RPMI8226 (cell line): ENCODE results near the gene TYW1B.
"Not testable (repeated sequence)": the region's sequence is repeated elsewhere in the genome, so short reads cannot be mapped to it uniquely, and the experiment has no call there.

Source experiments
- DNase-seq: peaks from one replicate; pipeline ENCODE4 v3.0.0-alpha.2; 2015

The TYW1B gene

DNA sequence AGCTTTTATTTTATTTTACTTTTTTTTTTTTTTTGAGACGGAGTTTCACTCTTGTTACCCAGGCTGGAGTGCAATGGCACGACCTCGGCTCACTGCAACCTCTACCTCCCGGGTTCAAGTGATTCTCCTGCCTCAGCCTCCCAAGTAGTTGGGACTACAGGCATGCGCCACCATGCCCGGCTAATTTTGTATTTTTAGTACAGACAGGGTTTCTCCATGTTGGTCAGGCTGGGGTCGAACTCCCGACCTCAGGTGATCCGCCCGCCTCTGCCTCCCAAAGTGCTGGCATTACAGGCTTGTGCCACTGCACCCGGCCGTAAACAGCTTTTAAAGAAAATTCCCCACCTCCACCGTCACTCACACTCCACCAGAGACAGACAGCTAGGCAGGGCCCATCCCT, 19.5 kb downstream of the TYW1B start:
- not testable (repeated sequence) for DNase-seq

- not testable (repeated sequence) for DNase-seq
These were observed 21.1 kb downstream of the TYW1B start for GRCh38 chr7:72806851-72807250.

GRCh38 chr7:72805526-72806494, 22.2 kb downstream of the TYW1B start:
- DNase-seq: no peak

DNA sequence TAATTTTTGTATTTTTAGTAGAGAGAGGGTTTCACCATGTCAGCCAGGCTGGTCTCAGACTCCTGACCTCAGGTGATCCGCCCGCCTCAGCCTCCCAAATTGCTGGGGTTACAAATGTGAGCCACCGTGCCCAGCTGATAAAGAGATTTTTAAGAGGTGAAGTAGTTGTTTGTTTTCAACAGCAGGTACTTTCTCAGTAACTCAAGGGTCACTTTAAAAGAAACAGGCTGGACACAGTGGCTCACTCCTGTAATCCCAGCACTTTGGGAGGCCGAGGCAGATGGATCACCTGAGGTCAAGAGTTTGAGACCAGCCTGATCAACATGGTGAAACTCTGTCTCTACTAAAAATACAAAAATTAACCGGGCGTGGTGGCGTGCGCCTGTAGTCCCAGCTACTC, 24.2 kb downstream of the TYW1B start:
- DNase-seq: not testable (repeated sequence)

GRCh38 chr7:72801564-72801963, 26.4 kb downstream of the TYW1B start:
- not testable (repeated sequence) for DNase-seq

- DNase-seq: not testable (repeated sequence)
These were observed 32.6 kb downstream of the TYW1B start for GRCh38 chr7:72795401-72795800.

- no peak for DNase-seq
These were observed 34.2 kb downstream of the TYW1B start for GRCh38 chr7:72793791-72794190.

- not testable (repeated sequence) for DNase-seq
These were observed 37.3 kb downstream of the TYW1B start for GRCh38 chr7:72790698-72791060.

DNA sequence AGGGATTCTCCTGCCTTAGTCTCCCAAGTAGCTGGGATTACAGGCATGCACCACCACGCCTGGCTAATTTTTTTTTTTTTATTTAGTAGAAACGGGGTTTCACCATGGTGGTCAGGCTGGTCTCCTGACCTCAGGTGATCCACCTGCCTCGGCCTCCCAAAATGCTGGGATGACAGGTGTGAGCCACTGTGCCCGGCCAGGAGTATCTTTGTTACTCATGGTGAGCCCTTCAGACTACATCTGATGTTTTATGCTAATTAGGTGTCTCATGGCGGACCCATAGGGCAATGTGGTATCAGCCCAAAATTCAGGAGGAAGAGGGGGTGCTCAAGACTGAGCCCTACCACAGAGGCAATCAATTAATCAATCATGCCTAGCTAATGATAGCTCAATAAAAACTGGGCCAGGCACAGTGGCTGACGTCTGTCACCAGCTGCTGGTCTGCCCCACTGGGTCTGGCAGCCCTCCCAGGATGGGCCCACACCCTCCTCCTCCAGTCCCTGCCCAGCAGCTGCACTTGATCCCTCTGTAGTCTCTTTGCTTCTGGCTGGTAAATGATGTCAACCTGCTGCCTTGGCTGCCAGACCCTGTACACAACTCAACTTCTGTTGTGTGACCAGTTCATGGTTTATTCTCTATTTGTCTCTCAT, 37.8 kb downstream of the TYW1B start:
- not testable (repeated sequence) for DNase-seq

DNA sequence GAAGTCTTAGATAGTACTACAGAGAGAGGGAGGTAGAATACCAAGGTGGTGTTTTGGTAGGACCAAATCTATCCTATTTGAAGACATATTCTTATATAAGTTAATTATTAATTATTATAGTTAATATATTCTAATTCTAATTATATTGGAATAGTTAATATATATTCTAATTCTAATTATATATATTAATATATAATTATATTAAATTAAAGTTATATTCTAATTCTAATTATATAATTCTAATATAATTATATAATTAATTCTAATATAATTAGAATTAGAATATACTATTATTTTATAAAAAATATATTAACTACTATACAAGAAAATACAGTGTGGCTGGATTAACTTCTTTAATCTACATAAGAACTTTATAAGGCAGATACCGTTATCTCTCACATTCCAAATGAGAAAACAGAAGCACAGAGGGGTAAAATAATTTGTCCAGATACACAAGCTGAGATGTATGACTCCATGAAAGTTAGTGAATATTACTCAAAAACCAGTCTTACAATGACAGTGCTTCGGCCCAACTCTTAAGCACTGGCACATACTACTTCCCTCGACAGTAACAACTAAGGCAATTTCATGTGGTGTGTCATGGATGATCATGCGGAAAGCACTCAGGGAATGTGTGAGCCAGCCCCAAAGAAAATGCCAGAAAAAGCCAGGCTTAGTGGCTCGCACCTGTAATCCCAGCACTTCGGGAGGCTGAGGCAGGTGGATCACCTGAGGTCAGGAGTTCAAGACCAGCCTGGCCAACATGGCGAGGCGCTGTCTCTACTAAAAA, 42.6 kb downstream of the TYW1B start:
- no peak for DNase-seq

- DNase-seq: not testable (repeated sequence)
These were observed 44.2 kb downstream of the TYW1B start for GRCh38 chr7:72783601-72784370.

DNA sequence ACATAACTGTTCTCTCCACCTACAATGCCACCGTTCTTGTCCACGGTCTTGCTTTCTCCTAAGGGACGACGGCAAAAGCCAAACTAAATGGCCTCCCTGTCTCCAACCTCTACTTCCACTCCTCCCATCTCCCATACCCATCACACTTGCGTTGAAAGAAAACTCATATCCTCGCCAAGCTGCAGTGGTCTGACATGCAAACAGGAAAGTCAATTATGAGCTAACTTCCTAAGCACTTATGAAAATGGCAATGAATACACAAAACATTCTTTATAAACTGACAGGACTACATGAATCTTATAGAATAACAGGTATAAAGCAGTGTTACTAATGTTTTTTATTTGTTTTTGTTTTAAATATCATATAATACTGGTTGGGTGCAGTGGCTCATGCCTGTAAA, 46.4 kb downstream of the TYW1B start:
- no peak for DNase-seq

- no peak for DNase-seq
These were observed 46.8 kb downstream of the TYW1B start for GRCh38 chr7:72781161-72781560.

- not testable (repeated sequence) for DNase-seq
These were observed 47.6 kb downstream of the TYW1B start for GRCh38 chr7:72780289-72780894.

DNA sequence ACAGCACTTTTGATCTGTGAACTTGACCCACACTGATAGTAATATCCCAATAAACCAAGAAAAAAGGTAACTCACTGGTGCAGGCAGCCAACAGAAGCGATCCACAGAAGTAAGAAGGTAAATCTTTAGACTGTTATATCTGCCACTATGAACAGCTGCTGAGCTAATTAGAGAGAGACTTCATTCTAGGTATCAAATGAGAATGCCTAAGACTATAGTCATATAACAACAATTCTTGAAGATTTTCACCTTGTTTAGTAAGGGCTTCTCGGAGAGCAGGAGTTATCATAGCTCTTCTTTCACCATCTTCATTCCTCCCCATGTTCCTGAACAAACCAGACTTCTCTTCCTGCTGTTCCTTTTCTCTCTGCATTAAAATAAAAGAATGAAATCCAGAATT, 50.8 kb downstream of the TYW1B start:
- DNase-seq: not testable (repeated sequence)

DNA sequence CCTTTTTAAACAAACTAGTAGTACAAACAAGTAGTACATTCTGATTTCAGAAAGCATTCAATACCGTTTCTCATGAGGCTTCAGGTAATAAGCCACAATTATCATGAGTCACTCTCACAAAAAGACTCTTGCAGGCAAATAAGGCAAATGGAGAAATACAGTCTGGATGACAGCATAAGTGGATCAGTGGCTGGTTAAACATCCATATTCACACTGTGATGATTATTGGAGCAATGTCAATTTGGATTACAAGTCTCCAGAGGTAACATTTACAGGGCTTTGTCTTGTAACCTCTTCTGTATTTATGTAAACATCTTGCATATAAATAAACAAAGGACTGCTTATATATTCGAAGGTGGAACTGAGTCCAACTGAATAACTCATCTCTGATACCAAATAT, 55.4 kb downstream of the TYW1B start:
- not testable (repeated sequence) for DNase-seq

DNA sequence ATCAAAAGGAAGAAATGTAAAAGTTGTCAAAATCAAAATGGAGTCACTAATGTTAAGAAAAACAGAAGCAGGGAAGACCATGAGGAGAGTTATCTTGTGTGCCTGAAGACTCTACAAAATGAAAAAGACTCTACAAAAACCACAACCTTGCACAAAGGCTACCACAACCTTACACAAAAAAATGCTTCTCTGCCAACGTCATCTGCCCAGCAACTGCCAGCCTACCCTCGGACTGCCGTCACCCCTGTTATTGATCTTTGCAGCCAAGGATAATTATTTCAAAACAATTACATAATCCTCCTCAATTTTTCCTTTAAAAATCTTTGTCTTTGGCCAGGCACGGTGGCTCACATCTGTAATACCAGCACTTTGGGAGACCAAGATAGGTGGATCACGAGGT, 61.0 kb downstream of the TYW1B start:
- not testable (repeated sequence) for DNase-seq

DNA sequence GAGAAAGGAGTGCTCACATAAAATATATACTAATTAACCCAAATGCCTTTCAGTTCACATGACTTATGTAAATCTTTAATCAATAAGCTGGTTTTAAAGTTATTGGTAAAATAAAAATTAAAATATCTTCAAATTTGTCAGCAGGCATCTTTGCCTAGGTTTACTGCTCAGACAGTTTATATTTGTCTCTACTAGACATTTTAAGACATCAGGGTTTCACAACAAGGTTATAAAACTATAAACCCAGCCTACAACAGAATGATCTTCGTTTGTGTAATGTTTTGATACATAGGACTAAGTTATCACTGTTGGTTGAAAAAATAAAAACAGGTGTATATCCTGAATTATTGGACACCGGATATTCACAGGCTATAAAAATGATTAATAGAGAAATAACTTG, 67.4 kb downstream of the TYW1B start:
- DNase-seq: no peak

DNA sequence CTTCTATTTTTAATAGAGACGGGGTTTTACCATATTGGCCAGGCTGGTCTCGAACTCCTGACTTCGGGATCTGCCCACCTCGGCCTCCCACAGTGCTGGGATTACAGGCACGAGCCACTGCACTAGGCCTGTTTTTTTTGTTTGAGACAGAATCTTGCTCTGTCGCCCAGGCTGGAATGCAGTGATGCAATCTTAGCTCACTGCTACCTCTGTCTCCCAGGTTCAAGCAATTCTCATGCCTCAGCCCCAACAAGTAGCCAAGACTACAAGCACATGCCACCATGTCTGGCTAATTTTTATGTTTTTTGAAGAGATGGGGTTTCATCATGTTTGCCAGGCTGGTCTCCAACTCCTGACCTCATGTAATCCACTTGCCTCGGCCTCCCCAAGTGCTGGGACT, 73.7 kb downstream of the TYW1B start:
- DNase-seq: no peak

GRCh38 chr7:72753781-72754180, 74.2 kb downstream of the TYW1B start:
- no peak for DNase-seq

DNA sequence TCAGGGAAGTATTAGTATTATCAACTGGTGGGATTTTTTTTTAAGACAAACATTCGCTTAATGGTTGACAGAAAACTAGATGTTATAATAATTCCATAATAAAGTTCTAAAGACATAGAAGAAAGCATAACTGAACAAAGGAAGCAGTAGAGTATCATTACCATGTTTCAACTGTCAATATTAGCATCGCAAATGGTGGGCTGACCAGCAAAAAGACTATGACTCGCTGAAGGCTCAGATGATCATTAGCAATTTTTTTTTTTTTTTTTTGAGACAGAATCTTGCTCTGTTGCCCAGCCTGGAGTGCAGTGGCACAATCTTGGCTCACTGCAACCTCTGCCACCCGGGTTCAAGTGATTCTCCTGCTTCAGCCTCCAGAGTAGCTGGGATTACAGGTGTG, 74.8 kb downstream of the TYW1B start:
- DNase-seq: not testable (repeated sequence)

DNA sequence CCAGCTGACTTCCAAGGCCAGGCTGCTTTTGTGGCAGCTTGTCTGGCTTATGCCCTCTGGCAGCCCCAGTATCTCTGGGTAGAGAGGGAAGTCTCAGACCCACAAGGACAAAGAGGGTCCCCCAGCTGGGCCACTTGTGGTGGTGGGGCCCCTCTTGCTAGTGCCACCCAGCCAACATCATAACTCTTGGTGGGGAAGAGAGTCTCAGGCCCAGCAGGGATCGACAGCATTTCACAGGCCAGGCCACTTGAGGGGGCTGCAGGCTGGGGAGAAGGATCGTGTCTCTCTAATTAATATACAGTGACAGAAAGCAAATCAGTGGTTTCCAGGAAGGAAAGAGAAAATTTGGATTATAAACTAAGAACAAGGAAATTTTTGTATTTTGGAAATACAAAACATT, 76.0 kb downstream of the TYW1B start:
- no peak for DNase-seq
